Measurements from ENCODE around the gene HOXA2. TPM values are rescaled to one million over a fixed set of nuclear protein-coding genes. Genes with fewer than 3 reads are reported as not detected.

The HOXA2 gene
- total RNA-seq, 1 donor from 2014 or later: not detected

- intact Hi-C loops (cut with micrococcal nuclease): no loop called here
Observed at GRCh38 chr7:27126596-27127327, 24.3 kb upstream of the HOXA2 start.

- intact Hi-C loops (cut with micrococcal nuclease): no loop called here
Observed at GRCh38 chr7:27125986-27126394, 23.5 kb upstream of the HOXA2 start.

GRCh38 chr7:27124902-27125689, 22.6 kb upstream of the HOXA2 start:
- intact Hi-C loops (cut with micrococcal nuclease): no loop called here

- intact Hi-C loops (cut with micrococcal nuclease): no loop called here
Observed at GRCh38 chr7:27124096-27124901, 21.8 kb upstream of the HOXA2 start.

- intact Hi-C loops (cut with micrococcal nuclease): no loop called here
Observed at GRCh38 chr7:27123477-27124053, 21.1 kb upstream of the HOXA2 start.

GRCh38 chr7:27123007-27123476, 20.6 kb upstream of the HOXA2 start:
- intact Hi-C loops (cut with micrococcal nuclease): no loop called here

- intact Hi-C loops (cut with micrococcal nuclease): no loop called here
Observed at GRCh38 chr7:27122077-27122910, 19.8 kb upstream of the HOXA2 start.

- intact Hi-C loops (cut with micrococcal nuclease): no loop called here
Observed at GRCh38 chr7:27121684-27122076, 19.2 kb upstream of the HOXA2 start.

GRCh38 chr7:27119412-27119911, 17.0 kb upstream of the HOXA2 start:
- intact Hi-C loops (cut with micrococcal nuclease): no loop called here

- intact Hi-C loops (cut with micrococcal nuclease): no loop called here
Observed at GRCh38 chr7:27118580-27118979, 16.1 kb upstream of the HOXA2 start.

- intact Hi-C loops (cut with micrococcal nuclease): no loop called here
Observed at GRCh38 chr7:27117887-27118491, 15.5 kb upstream of the HOXA2 start.

GRCh38 chr7:27116962-27117886, 14.7 kb upstream of the HOXA2 start:
- intact Hi-C loops (cut with micrococcal nuclease): no loop called here

GRCh38 chr7:27116031-27116961, 13.8 kb upstream of the HOXA2 start:
- intact Hi-C loops (cut with micrococcal nuclease): no loop called here

- intact Hi-C loops (cut with micrococcal nuclease): no loop called here
Observed at GRCh38 chr7:27115221-27116026, 12.9 kb upstream of the HOXA2 start.

- intact Hi-C loops (cut with micrococcal nuclease): no loop called here
Observed at GRCh38 chr7:27114881-27115220, 12.4 kb upstream of the HOXA2 start.

GRCh38 chr7:27113991-27114769, 11.7 kb upstream of the HOXA2 start:
- intact Hi-C loops (cut with micrococcal nuclease): no loop called here

All from T-helper 2 cell treated with Interferon-gamma antibody and Interleukin-4, amounts not matched to agents 100 ng/mL and 5 ng/mL, for 36 hours (primary cell).